Astrocyte of the cerebellum (primary cell): ENCODE results near the gene NRARP.

Experiments used
- DNase-seq: peaks from one replicate; pipeline ENCODE4 v3.0.0-alpha.2; 2011; ENCODE audit warnings: low read depth
- H3K4me3 ChIP-seq: 2 replicates; pipeline ENCODE4 v1.5.1; 2011; ENCODE audit warnings: mild to moderate bottlenecking, low read depth, low read length, moderate library complexity
- in situ Hi-C: cut with HindIII; loops from 2 replicates; pipeline ENCODE4 v1.10.0; 2017; ENCODE audit warnings: low sequenced_read_pairs
- TF ChIP-seq, protein P1 (sequence below): IDR thresholded peaks from 2 replicates; pipeline ENCODE4 v1.5.1; 2012; ENCODE audit warnings: low read length, low read depth, moderate library complexity, mild to moderate bottlenecking; ENCODE audit errors: missing control alignments

NRARP gene

DNA sequence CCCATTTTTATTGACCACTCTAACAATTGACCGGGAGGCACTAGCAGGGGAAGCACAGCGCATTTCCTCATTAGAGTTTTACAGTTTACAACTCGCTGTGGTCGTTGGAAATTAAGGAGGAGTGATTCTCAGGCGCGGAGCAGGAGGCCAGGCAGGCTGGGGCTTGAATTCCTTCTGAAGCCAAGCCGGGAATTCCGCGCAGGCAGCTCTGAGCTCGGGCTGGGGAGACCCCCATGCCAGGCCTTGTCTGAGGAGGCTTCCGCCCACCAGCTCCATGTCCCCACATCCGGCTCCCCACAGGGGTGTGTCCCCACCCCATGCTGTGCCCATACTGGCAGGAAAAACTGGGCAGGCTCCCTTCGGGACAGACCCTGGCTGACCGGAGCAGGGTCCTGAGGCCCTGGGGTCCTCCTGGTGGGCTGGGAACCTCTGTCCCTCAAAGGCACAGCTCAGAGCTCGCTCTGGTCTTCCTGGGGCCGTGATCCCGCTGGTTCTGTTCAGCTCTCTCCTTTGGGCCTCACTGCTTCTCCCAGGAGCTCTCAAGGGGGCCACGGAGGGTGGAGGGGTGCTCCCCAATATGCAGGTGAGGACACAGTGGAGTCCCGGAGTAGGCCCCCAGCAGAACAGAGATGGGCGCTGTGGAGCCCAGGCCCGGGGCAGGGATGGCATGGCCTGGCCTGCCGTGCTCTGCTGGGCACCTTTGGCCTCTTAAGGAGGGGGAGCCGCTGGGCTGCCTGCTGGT lies 1.3 kb upstream of the NRARP start:
- DNase-seq = no peak
- TF ChIP-seq, protein P1, sequence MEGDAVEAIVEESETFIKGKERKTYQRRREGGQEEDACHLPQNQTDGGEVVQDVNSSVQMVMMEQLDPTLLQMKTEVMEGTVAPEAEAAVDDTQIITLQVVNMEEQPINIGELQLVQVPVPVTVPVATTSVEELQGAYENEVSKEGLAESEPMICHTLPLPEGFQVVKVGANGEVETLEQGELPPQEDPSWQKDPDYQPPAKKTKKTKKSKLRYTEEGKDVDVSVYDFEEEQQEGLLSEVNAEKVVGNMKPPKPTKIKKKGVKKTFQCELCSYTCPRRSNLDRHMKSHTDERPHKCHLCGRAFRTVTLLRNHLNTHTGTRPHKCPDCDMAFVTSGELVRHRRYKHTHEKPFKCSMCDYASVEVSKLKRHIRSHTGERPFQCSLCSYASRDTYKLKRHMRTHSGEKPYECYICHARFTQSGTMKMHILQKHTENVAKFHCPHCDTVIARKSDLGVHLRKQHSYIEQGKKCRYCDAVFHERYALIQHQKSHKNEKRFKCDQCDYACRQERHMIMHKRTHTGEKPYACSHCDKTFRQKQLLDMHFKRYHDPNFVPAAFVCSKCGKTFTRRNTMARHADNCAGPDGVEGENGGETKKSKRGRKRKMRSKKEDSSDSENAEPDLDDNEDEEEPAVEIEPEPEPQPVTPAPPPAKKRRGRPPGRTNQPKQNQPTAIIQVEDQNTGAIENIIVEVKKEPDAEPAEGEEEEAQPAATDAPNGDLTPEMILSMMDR = no peak
- no peak overlapping the region for H3K4me3 ChIP-seq
- in situ Hi-C loops = no loop called here

GRCh38 chr9:137302449-137303150 lies 529 bp upstream of the NRARP start:
- H3K4me3 ChIP-seq = peak overlapping the region; percentile 24
- TF ChIP-seq, protein P1 = peak; percentile 52
- in situ Hi-C loops = no loop called here
- DNase-seq = no peak

DNA sequence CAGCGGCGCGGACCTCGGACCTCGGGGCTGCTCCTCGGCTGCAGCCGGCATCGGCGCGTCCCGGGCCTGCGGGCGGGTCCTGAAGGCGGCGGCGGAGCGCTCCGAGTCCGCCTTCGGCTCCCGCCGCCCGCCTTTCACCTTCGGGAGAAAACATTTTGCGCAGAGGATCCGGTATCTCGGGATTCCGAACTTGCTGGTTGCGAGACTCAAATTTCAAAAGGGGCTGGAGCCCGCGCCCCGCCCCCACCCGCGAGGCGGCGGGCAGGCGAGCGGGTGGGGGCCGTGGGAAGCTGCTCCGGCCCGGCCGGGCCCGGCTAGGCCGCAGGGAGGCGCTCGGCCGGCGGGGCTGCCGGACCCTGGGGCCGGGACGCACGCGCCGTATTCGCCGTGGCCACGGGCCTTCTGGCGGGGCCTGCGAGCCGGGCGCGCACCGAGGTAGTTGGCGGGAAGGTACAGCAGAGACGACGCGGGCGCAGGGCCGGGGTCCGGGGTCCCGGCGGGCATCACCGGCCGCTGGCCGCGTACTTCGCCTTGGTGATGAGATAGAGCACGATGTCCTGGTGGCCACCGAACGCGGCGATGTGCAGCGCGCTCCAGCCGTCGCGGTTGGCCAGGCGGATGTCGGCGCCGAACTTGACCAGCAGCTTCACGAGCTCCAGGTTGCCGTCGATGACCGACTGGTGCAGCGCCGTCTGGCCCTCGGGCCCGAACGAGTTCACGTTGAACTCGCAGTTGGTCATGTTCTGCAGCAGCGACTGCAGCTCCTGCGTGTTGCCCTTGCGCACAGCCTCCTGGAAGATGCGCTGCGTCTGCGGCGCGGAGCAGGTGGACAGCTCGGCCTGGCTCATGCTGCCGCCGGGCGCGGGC lies 757 bp downstream of the NRARP start:
- DNase-seq = no peak
- TF ChIP-seq, protein P1 = no peak
- in situ Hi-C loops = no loop called here

GRCh38 chr9:137300567-137301080 lies 1.4 kb downstream of the NRARP start:
- in situ Hi-C loops = no loop called here
- no peak for DNase-seq
- peak overlapping the region; percentile 41 for H3K4me3 ChIP-seq
- TF ChIP-seq, protein P1 = no peak

More for the DNA sequence above, 757 bp downstream of the NRARP start:
- H3K4me3 ChIP-seq = peak overlapping the region; percentile 41

DNA sequence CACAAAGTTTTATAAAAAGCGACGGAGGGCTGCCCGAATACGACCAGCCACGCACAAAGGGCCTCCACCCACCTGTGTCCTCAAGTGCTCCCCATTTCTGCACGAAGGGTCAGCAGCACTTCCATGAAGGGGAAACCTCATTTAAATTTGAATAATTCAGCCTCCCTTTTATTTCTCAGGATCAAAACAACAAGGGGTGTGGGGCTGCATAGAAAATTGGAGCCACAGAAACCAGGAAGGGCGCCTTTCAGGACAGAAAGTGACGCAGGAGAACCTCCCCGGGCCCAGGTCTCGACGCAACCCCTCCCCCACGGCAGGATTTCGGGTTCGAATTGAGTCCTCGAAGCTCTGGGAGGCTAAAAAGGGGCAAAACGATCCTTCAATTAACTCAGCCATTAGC lies 2.1 kb downstream of the NRARP start:
- no peak for DNase-seq
- TF ChIP-seq, protein P1 = no peak
- in situ Hi-C loops = no loop called here
- no peak overlapping the region for H3K4me3 ChIP-seq

DNA sequence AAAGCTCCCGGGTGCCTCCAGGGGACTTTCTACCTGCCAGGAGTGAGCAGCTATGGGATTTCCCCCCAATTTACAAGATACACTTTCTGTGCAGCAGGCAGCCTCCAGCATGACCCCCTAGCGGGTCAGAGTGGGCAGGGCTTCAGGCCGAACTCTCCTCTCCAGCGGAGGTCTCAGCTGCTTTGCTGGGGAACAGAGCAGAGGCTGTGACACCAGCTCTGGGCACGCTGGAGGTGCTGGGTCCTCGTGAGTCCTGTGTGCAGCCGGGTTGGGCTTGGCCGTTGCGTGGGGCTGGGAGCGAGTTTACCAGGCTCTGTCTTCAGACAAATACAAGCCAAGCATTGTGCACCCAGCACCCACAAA lies 2.9 kb downstream of the NRARP start:
- DNase-seq = no peak
- TF ChIP-seq, protein P1 = no peak
- H3K4me3 ChIP-seq = no peak overlapping the region
- in situ Hi-C loops = no loop called here
